PFSK-1 (cell line): ENCODE results near the gene PYM1.

ENCODE experiments used
- POLR2AphosphoS5 ChIP-seq: IDR thresholded peaks from 2 replicates; pipeline ENCODE4 v1.6.1; 2012; ENCODE audit warnings: low read depth, mild to moderate bottlenecking, control low read depth, low read length, moderate library complexity
- TAF1 ChIP-seq: IDR thresholded peaks from 2 replicates; pipeline ENCODE4 v1.6.1; 2012; ENCODE audit warnings: low read length, control low read depth, borderline replicate concordance; ENCODE audit not compliant: insufficient read depth
- TF ChIP-seq, protein P1 (sequence below), 2 experiments: IDR thresholded peaks; 2 replicates each; pipeline versions ENCODE4 v1.6.1 to v1.8.0; 2011 to 2012; ENCODE audit warnings: low read depth in 2 of 2, low read length in 2 of 2, control low read depth in 1 of 2, inconsistent platforms in 1 of 2, mild to moderate bottlenecking in 1 of 2, moderate library complexity in 1 of 2; ENCODE audit not compliant: insufficient read depth in 1 of 2

- TF ChIP-seq POLR2AphosphoS5 (no peak), TAF1 (no peak)
- TF ChIP-seq, protein P1, sequence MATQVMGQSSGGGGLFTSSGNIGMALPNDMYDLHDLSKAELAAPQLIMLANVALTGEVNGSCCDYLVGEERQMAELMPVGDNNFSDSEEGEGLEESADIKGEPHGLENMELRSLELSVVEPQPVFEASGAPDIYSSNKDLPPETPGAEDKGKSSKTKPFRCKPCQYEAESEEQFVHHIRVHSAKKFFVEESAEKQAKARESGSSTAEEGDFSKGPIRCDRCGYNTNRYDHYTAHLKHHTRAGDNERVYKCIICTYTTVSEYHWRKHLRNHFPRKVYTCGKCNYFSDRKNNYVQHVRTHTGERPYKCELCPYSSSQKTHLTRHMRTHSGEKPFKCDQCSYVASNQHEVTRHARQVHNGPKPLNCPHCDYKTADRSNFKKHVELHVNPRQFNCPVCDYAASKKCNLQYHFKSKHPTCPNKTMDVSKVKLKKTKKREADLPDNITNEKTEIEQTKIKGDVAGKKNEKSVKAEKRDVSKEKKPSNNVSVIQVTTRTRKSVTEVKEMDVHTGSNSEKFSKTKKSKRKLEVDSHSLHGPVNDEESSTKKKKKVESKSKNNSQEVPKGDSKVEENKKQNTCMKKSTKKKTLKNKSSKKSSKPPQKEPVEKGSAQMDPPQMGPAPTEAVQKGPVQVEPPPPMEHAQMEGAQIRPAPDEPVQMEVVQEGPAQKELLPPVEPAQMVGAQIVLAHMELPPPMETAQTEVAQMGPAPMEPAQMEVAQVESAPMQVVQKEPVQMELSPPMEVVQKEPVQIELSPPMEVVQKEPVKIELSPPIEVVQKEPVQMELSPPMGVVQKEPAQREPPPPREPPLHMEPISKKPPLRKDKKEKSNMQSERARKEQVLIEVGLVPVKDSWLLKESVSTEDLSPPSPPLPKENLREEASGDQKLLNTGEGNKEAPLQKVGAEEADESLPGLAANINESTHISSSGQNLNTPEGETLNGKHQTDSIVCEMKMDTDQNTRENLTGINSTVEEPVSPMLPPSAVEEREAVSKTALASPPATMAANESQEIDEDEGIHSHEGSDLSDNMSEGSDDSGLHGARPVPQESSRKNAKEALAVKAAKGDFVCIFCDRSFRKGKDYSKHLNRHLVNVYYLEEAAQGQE (IDR thresholded peaks at IDR 0.05; ENCODE audit: insufficient read depth in 1 of 2, low read depth in 2 of 2, low read length in 2 of 2), result no peak
These were observed 6.4 kb upstream of the PYM1 start for GRCh38 chr12:55933799-55934742.
